Right lung (tissue), 10 donors: ENCODE data around the gene SEC61A2. TPM values are rescaled to one million over a fixed set of nuclear protein-coding genes. Genes with fewer than 3 reads are reported as not detected.
A peak's percentile ranks its signal among the peaks of the same experiment; 100 is the strongest.
"Not testable (repeated sequence)": the region's sequence is repeated elsewhere in the genome, so short reads cannot be mapped to it uniquely, and the experiment has no call there.

Experiments
- DNase-seq, 2 donors: peaks; one replicate each; pipeline ENCODE4 v3.0.0-alpha.2; 2013
- long read RNA-seq, 8 donors: transcript quantifications; one replicate each; lab custom pipeline, GENCODE V29; 2026
- polyA plus RNA-seq, 5 donors: library from polyadenylated mRNA; unstranded; fragments of 120-200 nt; gene quantifications; one replicate each; pipeline versions ENCODE4 v1.2.1 to v1.2.3, GENCODE V29; 2013; ENCODE audit warnings: inconsistent platforms in 1 of 5, low replicate concordance in 1 of 5; ENCODE audit not compliant: insufficient read length in 5 of 5, insufficient read depth in 1 of 5

The SEC61A2 gene
- 10 to 100 TPM; 12.9 to 15.9 (median 15.4) TPM for polyA plus RNA-seq
- long read RNA-seq, donor 1, partial matches to known transcripts: 40 of 98 reads
- long read RNA-seq, donor 1, other reads (novel, unspliced or antisense): 58 of 98 reads
- long read RNA-seq, donor 2, partial matches to known transcripts: 11 of 35 reads
- long read RNA-seq, donor 2, other reads (novel, unspliced or antisense): 24 of 35 reads
- long read RNA-seq, donor 3, partial matches to known transcripts: 36 of 36 reads
- long read RNA-seq, donor 3, other reads (novel, unspliced or antisense): 0 of 36 reads
- long read RNA-seq, donor 4: 0 reads
- long read RNA-seq, donor 5: 0 reads
- long read RNA-seq, donor 6, partial matches to known transcripts: 25 of 55 reads
- long read RNA-seq, donor 6, other reads (novel, unspliced or antisense): 30 of 55 reads
- long read RNA-seq, donor 7, partial matches to known transcripts: 19 of 59 reads
- long read RNA-seq, donor 7, other reads (novel, unspliced or antisense): 39 of 59 reads
- long read RNA-seq, donor 8, partial matches to known transcripts: 7 of 22 reads
- long read RNA-seq, donor 8, other reads (novel, unspliced or antisense): 15 of 22 reads

DNA sequence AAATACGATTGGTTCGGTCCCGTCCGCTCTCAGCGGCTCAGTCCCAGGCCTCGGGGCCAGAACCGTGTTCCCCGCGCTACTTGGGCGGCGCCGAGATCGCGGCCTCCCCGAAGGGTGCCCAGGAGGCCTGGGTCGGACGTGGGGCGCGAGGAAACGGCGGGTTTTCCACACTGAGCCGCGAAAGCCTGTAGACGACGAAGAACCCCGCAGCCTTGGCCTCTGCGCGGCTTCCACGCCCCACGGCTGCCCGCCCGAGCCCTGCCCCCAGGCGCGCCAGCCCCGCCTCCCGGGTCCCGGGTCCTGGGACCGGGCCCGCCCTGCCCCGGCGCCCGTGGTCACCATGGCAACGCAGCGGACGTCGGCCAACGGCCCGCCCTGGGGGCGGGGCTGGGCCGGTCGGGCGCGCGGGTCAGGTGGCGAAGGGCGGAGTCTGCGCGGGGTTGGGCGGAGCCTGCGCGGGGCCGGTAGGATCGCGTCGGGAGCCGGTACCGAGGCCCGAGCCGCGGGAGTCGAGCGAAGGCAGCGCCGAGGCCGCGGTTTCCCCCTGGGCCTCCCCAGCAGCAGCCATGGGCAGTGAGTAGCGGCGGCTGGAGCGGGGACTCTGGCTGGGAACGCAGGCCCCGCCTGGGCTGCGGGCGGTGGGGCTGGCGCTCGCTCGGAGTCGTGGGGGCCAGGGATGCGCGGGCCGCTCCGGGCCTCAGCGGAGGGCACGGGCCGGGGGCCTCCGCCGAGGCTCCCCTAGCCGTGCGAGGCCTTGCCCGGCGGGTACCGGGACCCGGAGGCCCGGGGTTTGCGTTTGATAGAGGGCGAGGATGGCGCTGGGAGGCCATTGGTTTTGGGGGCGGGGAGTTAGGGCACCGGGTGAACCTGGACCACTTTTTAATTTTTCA, at the start of gene SEC61A2:
TSS of gene SEC61A2 (plus strand) at position 456 of the 890 bp plus-strand sequence. CDS start at position 567, 111 bp downstream.
- DNase-seq: peak; percentile 93 to 95

DNA sequence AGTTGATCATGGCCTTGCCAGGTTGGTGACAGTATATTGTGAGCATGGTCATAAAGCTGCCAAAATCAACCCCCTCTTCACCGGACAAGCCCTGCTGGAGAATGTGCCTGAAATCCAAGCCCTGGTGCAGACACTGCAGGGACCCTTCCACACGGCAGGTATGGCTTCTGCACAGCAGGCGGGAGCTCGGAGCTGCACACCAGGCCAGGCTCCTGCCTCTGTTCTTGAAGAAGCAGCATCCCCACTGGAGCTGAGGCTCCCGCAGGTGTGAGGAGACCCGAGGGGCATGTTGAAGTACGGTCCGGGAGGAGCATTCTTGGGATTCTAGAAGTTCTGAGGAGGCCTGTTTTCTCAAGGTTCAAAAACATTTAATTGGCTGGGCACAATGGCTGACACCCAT, 48.0 kb upstream of the SEC61A2 start:
- no peak for DNase-seq

DNA sequence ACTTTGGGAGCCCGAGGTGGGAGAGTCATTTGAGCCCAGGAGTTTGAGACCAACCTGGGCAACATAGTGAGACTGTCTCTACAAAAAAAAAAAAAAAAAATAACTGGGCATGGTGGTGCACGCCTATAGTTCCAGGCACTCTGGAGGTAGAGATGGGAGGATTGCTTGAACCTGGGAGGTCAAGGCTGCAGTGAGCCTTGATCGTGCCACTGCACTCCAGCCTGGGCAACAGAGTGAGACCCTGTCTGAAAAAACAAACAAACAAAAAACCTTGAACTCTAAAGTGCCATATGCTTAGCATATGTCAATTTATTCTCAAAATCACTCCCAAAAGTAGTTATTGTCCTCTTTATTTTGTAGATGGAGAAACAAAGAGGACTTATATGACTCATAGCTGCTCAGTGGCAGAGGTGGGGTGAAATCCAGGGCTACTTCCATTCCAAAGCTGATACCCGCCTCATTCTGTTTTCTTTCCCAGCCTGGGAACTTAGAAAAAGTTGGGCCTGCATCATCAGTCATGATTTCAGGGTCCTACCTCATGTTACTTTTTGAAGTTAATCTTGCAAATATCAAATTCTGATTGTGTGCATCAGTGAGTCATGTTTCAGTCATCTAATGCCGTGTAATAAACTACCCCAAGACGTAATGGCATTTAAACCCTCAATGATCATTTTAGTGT, 47.5 kb upstream of the SEC61A2 start:
- DNase-seq: no peak

- DNase-seq: no peak
Observed at GRCh38 chr10:12088919-12089318, 40.6 kb upstream of the SEC61A2 start.

- no peak for DNase-seq
Observed at GRCh38 chr10:12091421-12091820, 38.1 kb upstream of the SEC61A2 start.

- DNase-seq: not testable (repeated sequence)
Observed at GRCh38 chr10:12097361-12097760, 32.1 kb upstream of the SEC61A2 start.

DNA sequence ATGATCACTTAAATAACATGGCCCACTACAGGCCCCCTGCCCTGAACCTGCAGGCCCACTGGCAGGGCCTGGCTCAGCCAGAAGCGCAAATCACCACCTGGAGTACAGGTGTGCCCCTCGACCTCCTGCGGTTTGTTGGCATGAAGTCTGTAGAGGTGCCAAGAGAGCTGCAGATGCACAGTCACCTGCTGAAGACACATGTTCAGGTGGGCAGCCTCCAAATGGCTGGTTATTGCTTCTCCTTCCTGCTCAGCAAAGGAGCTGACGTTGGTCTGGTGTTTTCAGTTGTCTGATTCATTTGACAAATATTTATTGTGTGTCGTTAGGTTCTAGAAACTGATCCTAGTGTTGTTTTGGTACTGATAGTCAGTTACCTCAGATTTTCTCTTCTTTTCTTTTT, 31.7 kb upstream of the SEC61A2 start:
- DNase-seq: no peak

DNA sequence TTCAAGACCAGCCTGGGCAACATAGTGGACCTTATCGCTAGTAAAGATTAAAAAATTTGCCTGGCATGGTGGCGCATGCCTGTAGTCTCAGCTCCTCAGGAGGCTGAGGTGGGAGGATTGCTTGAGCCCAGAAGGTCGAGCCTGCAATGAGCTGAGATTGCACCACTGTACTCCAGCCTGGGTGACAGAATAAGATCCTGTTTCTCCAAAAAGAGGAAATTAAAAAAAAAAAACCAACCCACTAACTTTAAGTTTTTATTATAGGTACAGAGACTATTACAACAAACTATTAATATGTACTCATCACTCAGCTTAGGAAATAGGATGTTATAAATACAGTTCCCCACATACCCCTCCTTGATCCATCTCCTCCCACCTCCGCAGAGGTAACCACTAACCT, 30.5 kb upstream of the SEC61A2 start:
- DNase-seq: no peak

GRCh38 chr10:12103802-12104201, 25.7 kb upstream of the SEC61A2 start:
- no peak for DNase-seq

DNA sequence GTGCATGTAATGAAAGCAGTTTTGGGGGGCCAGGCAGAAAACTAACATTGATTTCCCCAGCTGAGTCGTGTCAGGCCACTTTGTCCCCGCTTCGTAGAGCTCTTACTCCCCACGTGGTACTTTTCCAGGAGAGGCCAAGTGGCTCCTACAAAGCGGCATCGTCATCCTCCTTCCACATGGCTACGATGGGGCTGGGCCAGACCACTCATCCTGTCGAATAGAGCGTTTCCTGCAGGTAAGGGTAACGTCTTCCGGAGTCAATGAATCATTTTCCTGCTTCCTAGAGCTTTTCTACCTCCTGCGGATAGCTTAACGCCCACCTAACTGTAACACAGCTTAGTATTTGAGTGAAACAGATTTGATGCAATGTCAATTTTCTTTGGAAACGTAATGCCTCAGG, 21.7 kb upstream of the SEC61A2 start:
- DNase-seq: no peak

- DNase-seq: no peak
Observed at GRCh38 chr10:12109286-12109685, 20.2 kb upstream of the SEC61A2 start.

- no peak for DNase-seq
Observed at GRCh38 chr10:12111528-12111927, 17.9 kb upstream of the SEC61A2 start.

DNA sequence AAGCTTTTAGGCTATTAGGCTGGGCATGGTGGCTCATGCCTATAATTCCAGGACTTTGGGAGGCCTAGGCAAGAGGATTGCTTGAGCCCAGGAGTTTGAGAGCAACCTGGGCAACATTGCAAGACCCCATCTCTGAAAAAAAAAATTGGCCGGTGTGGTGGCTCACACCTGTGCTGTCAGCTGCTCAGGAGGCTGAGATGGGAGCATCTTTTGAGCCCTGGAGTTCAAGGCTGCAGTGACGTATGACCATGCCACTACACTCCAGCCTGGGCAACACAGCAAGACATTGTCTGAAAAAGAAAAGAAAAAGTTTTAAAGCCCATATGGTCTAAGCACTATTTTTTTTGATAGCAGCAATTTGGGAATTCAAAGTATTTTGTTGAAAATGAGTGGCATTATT, 15.8 kb upstream of the SEC61A2 start:
- no peak for DNase-seq

- no peak for DNase-seq
Observed at GRCh38 chr10:12121673-12122072, 7.8 kb upstream of the SEC61A2 start.

- peak; percentile 27 to 48 for DNase-seq
Observed at GRCh38 chr10:12130237-12130872, 878 bp downstream of the SEC61A2 start.

- no peak for DNase-seq
Observed at GRCh38 chr10:12135631-12136030, 6.2 kb downstream of the SEC61A2 start.

- no peak for DNase-seq
Observed at GRCh38 chr10:12140038-12140437, 10.6 kb downstream of the SEC61A2 start.

- DNase-seq: no peak
Observed at GRCh38 chr10:12144538-12144937, 15.1 kb downstream of the SEC61A2 start.

DNA sequence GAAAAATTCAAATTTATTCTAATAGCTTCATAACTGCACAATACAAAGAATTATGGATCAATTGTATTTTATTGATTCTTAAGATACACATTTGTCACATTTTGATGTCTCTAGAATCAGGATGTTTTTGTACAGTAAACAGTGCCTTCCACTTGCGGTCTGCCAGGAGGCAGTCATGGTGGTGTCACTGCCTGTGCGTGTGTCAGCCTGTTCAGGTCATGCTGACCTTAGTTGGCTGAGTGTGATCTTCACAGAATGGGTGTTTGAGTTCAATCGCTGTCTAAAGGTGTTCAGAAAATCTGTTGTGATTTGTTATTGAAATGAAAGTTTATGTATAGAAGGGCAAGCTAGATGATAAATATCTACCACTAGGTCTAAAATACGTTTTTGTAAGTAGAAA, 20.7 kb downstream of the SEC61A2 start:
- DNase-seq: no peak

- no peak for DNase-seq
Observed at GRCh38 chr10:12154516-12154915, 25.0 kb downstream of the SEC61A2 start.
